NCI-H1048 (cell line): Measurements from ENCODE around the gene DHRS7B.

Experiments used
- DNase-seq: peaks from one replicate; lab custom pipeline; 2025; lab: John Stamatoyannopoulos, UW

Gene DHRS7B

GRCh38 chr17:21239680-21240368 is 113.1 kb downstream of the DHRS7B start:
- no peak for DNase-seq

- DNase-seq: no peak
Measured at GRCh38 chr17:21240369-21241055, 113.7 kb downstream of the DHRS7B start.
